NCI-H524 (cell line): ENCODE measurements around the gene PDZD7.

ENCODE experiments used
- DNase-seq, 2 experiments: peaks; one replicate each; lab custom pipeline; 2025; lab: John Stamatoyannopoulos, UW

The PDZD7 gene

GRCh38 chr10:100966887-100967286 lies 64.0 kb downstream of the PDZD7 start:
- no peak for DNase-seq

GRCh38 chr10:100965820-100966219 lies 65.1 kb downstream of the PDZD7 start:
- DNase-seq: no peak

- no peak for DNase-seq
Measured at GRCh38 chr10:100963826-100964225, 67.1 kb downstream of the PDZD7 start.

- no peak for DNase-seq
Measured at GRCh38 chr10:100962351-100963080, 68.4 kb downstream of the PDZD7 start.

- no peak for DNase-seq
Measured at GRCh38 chr10:100960251-100960650, 70.7 kb downstream of the PDZD7 start.
